GM19328 (cell line): Measurements from ENCODE around the gene LMBRD2.

ENCODE experiments used
- ATAC-seq: cut with Tn5 transposase; IDR thresholded peaks from one replicate; pipeline ENCODE4 v1.9.1; 2021; ENCODE audit warnings: mild to moderate bottlenecking, moderate library complexity; ENCODE audit not compliant: unreplicated experiment

The LMBRD2 gene

GRCh38 chr5:36125868-36126267, 25.8 kb downstream of the LMBRD2 start:
- ATAC-seq: no peak

- ATAC-seq: no peak
Observed at GRCh38 chr5:36111238-36111637, 40.4 kb downstream of the LMBRD2 start.

- ATAC-seq: no peak
Observed at GRCh38 chr5:36108758-36109460, 42.8 kb downstream of the LMBRD2 start.

- no peak for ATAC-seq
Observed at GRCh38 chr5:36105819-36106218, 45.9 kb downstream of the LMBRD2 start.

DNA sequence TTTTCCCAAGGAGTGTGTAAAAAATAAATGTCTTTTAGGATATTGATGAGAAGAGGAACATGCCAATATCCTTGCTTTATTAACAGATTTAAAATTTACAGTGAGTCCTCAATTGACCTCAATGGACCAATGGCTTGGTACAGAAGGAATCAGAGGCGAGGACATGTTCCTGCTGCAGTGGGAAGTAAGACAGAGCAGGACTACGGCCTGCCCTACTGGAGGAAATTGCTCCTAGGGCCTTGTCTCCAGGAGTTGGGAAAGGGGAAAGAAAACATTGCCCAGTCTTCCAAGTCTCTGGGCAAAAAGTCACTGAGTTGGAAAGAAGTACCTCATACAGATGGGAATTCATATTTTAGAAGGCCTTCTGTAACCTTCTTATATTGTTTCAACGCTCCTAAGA, 51.9 kb downstream of the LMBRD2 start:
- no peak for ATAC-seq

GRCh38 chr5:36096486-36096885, 55.2 kb downstream of the LMBRD2 start:
- no peak for ATAC-seq

- peak; percentile 83 for ATAC-seq
Observed at GRCh38 chr5:36089989-36090388, 61.7 kb downstream of the LMBRD2 start.

GRCh38 chr5:36079200-36079781, 72.4 kb downstream of the LMBRD2 start:
- peak; percentile 93 for ATAC-seq

DNA sequence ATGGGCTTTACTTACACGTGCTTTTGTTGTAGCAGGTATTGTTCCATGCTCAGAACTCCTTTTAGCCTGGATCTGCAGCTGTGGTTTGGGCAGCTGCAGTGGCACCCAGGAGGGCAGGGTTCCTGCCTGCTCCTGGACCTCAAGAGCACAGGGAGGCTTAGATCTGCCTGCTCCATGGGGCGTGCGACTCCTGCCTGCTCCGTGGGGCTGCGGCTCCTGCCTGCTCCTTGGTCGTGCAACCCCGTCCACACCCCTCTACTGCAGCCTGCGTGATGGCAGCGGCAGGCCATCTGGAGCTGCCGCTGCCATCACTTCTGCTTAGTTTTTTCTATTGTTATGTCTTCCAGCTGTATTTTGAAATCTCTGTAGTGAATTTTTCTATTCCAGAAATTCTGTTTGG, 73.3 kb downstream of the LMBRD2 start:
- ATAC-seq: no peak

- peak; percentile 83 for ATAC-seq
Observed at GRCh38 chr5:36073595-36074216, 78.0 kb downstream of the LMBRD2 start.

DNA sequence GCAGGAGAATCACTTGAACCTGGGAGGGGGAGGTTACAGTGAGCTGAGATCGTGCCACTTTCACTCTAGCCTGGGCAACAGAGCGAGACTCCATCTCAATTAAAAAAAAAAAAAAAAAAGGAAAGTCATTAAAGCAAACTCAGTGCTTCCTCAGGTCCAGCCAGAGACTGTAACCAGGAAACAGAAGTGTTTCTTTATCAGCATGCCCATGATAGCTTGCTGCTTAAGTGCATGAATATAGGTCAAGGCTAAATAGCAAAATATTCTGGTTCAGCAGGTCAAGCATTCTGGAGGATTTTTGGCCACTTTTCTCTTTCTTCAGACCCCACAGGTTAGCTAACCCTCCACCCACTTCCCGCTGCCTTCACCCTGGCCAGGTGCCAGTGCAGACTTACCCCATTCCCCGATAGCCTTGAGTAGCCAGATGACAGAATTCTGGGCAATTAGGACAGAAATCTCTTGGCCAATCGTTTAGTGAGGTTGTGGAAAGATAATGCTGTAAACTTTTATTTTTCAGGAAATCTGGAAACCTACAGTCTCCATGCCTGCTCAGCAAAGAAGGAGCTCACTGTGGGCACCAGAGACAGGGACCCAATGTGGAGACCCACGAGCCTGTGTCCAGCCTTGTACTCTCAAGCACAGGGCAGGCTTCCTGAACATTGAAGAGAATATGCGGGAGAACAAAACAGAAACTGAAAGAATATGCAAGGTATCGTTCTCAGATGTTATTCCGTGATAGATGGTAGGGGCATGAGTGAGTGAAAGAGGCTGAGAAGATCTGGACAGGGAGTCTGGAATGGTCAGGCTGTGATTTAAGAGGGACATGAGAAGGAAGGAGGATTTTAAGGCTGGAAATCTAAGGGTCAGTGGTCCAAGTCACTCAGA, 80.8 kb downstream of the LMBRD2 start:
- peak; percentile 47 for ATAC-seq

DNA sequence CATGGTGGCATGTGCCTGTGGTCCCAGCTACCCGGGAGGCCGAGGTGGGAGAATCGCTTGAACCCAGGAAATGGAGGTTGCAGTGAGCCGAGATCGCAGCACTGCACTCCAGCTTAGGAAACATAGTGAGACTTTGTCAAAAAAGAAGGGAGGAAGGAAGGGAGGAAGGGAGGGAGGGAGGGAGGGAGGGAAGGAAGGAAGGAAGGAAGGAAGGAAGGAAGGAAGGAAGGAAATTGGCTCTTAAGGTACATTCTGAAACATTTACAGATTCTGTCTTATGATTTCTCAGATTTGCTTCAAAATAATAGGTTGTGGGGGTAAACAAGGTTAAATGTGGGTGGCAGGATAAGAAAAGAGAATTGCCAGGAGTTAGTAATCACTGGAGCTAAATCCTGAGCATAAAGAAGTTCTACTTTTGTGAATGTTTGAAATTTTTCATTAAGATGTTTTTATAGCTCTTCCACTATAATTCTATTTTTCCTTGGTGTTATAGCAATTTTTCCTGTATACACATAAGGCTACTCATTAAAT, 82.9 kb downstream of the LMBRD2 start:
- no peak for ATAC-seq

- no peak for ATAC-seq
Observed at GRCh38 chr5:36066540-36067210, 85.0 kb downstream of the LMBRD2 start, which contains the start of gene UGT3A2. UGT3A2 (minus strand) TSS chr5:36066882; CDS start chr5:36066789, 93 bp downstream.

DNA sequence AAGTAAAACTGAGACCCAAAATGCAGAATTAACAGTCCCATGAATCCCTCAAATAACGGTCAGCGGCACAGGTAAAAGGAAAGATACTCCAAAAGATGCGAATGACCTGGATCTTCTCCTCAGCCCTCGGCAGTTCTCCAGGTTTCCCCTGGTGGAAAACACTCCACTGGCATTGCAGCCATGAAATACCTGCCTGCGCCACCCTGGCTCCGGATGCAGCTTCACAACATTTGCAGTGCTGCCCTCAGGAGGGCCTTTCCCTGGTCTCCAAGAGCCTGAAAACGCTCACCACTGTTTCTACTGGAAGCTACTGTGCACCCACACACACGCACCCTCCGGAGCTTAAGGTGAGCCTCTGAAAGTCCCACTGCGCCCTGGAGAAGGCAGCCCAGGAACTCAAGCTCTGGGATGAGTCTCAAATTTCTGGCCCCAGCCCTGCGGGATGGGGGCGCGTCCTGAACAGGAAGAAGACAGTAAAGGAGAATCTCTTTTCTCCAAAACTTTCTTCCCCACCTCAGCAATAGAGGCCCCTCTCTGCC, 85.6 kb downstream of the LMBRD2 start:
- ATAC-seq: no peak

- no peak for ATAC-seq
Observed at GRCh38 chr5:36060420-36060887, 91.2 kb downstream of the LMBRD2 start.

DNA sequence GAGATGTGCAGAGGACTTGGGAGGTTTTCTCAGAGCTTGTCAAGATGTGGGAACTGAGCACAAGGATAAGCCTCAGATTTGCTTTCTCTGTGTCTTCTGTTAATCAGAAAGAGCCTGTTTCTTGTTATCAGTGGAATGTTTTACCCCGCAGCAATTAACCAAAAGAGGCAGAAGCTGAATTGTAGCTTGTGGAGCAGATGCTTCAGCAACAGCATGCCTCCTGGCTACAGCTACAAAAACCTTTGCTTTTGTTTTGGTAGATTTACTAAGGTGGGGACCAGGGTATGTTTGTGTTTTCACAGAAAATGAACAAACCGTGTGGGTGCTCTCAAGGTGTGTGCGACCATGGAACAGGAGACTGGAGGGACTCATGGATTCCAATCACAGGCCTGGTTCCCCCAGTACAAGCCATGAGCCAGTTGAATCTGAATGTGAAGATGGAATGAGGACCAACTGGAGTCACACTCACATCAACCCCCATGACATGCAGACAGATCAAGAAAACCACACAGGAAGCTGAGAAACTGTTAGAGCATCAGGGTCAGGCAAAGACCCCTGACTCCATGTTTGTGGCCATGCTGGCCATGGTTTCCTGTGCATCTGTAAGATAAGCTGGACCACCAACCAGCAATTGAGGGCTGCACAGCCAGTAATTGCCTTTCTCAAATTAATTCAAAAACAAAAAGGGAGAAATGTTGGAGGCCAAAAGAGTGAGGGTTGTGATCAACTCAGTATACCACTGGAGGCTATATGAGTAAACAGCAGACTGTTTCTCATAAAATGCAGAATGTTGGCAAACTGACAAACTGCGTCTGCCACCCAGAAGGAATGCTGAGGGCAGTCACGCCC, 91.9 kb downstream of the LMBRD2 start:
- ATAC-seq: no peak

GRCh38 chr5:36058776-36059175, 92.9 kb downstream of the LMBRD2 start:
- ATAC-seq: no peak

DNA sequence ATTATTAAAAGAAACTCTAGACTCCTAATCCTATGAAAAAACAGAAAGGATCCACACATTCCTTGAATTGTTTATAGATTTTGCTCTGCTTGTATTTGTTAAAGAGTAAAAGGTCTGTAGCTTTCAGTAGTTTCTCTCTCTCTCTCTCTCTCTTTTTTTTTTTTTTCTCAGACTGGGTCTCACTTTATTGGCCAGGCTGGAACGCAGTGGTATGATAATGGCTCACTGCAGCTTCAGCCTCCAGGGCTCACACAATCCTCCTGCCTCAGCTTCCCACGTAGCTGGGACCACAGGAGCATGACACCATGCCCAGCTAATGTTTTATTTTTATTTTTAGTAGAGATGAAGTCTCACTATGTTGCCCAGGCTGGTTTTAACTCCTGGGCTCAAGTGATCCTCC, 94.3 kb downstream of the LMBRD2 start:
- ATAC-seq: no peak

DNA sequence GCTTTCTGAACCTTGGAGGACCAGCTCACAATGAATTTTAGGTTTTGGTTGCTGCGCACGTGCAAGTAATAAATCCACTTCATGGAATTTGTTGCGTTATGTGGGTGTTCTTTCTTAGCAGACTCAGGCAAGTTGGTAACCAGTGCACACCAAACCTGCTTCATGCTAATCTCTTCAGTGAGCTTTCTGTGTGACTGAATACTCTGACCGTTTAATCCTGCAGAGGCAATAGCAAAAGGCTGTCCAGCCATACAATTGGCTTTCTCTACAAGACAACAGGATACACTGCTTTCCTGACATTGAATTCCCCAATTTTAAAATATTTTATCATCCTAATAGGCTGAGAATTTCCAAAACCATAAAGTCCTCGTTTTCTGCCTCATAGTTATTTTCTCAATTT, 95.3 kb downstream of the LMBRD2 start:
- ATAC-seq: no peak
